HL-60 (cell line): ENCODE data around the gene TREM2.

Source experiments
- DNase-seq, 2 experiments: peaks; one replicate each; pipeline ENCODE4 v3.0.0-alpha.2; 2010 to 2020; ENCODE audit warnings: low read depth in 1 of 2, low spot score in 1 of 2
- H3K27ac ChIP-seq: fragments of 250-450 bp; sonication (Bioruptor Pico); replicated peaks from 2 replicates; pipeline ENCODE4 v1.5.1; 2020; ENCODE audit warnings: mild to moderate bottlenecking, moderate library complexity
- H3K27me3 ChIP-seq: fragments of 250-450 bp; sonication (Bioruptor Pico); 2 replicates; pipeline ENCODE4 v1.5.1; 2021; ENCODE audit warnings: mild to moderate bottlenecking, moderate library complexity; ENCODE audit not compliant: insufficient read depth, poor library complexity, severe bottlenecking
- H3K4me3 ChIP-seq: replicated peaks from 2 replicates; pipeline ENCODE4 v1.5.1; 2011; ENCODE audit warnings: mild to moderate bottlenecking, control low read depth, low read length; ENCODE audit not compliant: insufficient read depth
- GABPA ChIP-seq: IDR thresholded peaks from 2 replicates; pipeline ENCODE4 v1.6.1; 2012; ENCODE audit warnings: low read depth
- POLR2AphosphoS5 ChIP-seq: IDR thresholded peaks from 2 replicates; pipeline ENCODE4 v1.6.1; 2012; ENCODE audit warnings: low read depth
- REST ChIP-seq: IDR thresholded peaks from 2 replicates; pipeline ENCODE4 v1.6.1; 2012; ENCODE audit warnings: low read depth; ENCODE audit not compliant: insufficient replicate concordance
- SPI1 ChIP-seq: IDR thresholded peaks from 2 replicates; pipeline ENCODE4 v1.6.1; 2012; ENCODE audit warnings: low read depth, mild to moderate bottlenecking, borderline replicate concordance
- TF ChIP-seq, protein P1 (sequence below): IDR thresholded peaks from one replicate; pipeline ENCODE4 v1.5.1; 2011; ENCODE audit warnings: low read length, control low read depth, inconsistent platforms; ENCODE audit not compliant: insufficient read depth

Gene TREM2

DNA sequence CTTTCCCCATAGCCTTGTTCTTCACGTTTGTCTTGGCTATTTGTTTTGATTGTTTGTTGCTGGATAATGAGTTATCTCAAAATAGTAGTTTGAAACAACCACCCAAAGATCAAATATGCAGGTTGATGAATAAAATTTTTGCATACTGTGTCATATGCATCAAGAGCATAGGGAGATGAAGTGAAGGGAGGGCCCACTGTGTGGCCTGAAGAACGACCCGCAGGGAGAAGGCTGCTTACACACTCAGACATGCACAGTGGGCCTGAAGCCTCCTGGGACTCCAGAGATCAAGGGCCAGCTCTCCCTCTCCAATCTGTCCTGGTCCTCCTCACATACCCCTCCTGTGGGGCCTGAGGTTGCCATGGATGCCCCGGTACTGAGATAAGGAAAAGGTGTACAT is 16.2 kb upstream of the TREM2 start:
- H3K27me3 ChIP-seq: no peaks in the 10 kb centered on the region
- no peak for TF ChIP-seq SPI1

DNA sequence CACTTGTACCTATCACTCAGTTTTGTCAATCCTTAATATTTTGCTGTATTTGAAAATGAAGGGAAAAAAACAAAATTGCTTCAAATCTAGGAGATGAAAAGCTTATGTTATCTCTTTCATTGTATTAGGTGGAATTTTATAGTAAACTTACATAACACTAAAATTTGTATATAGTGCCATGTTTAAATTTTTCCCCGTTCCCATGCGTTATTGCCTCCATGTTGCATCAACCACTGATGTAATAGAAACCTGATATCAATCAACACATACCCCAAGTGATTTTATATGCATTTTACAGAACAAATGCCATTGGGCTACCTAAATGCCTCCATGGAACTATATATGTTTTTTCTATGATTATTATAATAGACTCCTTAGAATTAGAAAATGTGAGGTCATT is 14.8 kb upstream of the TREM2 start:
- Histone ChIP-seq H3K27ac (no peak overlapping the region), H3K27me3 (no peaks in the 10 kb centered on the region), H3K4me3 (no peak overlapping the region)
- DNase-seq: no peak
- TF ChIP-seq SPI1 (no peak), REST (no peak), GABPA (no peak), POLR2AphosphoS5 (no peak)
- TF ChIP-seq, protein P1, sequence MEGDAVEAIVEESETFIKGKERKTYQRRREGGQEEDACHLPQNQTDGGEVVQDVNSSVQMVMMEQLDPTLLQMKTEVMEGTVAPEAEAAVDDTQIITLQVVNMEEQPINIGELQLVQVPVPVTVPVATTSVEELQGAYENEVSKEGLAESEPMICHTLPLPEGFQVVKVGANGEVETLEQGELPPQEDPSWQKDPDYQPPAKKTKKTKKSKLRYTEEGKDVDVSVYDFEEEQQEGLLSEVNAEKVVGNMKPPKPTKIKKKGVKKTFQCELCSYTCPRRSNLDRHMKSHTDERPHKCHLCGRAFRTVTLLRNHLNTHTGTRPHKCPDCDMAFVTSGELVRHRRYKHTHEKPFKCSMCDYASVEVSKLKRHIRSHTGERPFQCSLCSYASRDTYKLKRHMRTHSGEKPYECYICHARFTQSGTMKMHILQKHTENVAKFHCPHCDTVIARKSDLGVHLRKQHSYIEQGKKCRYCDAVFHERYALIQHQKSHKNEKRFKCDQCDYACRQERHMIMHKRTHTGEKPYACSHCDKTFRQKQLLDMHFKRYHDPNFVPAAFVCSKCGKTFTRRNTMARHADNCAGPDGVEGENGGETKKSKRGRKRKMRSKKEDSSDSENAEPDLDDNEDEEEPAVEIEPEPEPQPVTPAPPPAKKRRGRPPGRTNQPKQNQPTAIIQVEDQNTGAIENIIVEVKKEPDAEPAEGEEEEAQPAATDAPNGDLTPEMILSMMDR: no peak

More for the DNA sequence above, 16.2 kb upstream of the TREM2 start:
- no peak for DNase-seq
- Histone ChIP-seq H3K27ac (no peak overlapping the region), H3K4me3 (no peak overlapping the region)

GRCh38 chr6:41177287-41177686 is 14.4 kb upstream of the TREM2 start:
- TF ChIP-seq GABPA (no peak), SPI1 (no peak), POLR2AphosphoS5 (no peak), REST (no peak)
- TF ChIP-seq, protein P1: no peak

DNA sequence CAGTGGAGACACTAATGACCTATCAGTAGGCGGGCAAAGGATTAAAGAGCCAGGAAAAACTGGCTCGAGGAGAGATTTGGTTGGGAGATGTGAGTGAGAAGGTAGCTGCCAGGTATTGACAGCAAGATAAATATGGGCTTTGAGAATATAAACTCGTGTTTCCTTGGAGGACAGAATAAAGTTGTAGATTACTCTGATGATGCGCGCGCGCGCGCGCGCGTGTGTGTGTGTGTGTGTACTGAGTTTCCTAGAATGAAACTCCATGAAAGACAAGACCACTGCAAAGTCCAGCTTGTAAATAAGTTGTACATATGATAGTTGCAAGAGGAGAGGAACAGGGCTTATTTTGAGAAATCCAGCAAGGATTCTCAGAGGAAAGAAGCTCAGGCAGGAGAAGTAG is 13.3 kb upstream of the TREM2 start:
- Histone ChIP-seq H3K27ac (no peak overlapping the region), H3K27me3 (no peaks in the 10 kb centered on the region), H3K4me3 (no peak overlapping the region)
- DNase-seq: no peak
- TF ChIP-seq POLR2AphosphoS5 (no peak), REST (no peak), GABPA (no peak), SPI1 (no peak)
- TF ChIP-seq, protein P1: no peak

More at GRCh38 chr6:41177287-41177686, 14.4 kb upstream of the TREM2 start:
- Histone ChIP-seq H3K27me3 (no peaks in the 10 kb centered on the region), H3K4me3 (no peak overlapping the region), H3K27ac (no peak overlapping the region)
- DNase-seq: no peak
